Fibroblast of lung (primary cell): Measurements from ENCODE around the gene ANO10. TPM values are rescaled to one million over a fixed set of nuclear protein-coding genes. Genes with fewer than 3 reads are reported as not detected.
A peak's percentile ranks its signal among the peaks of the same experiment; 100 is the strongest.

Experiments used
- DNase-seq, 2 donors: peaks; one replicate each; pipeline versions ENCODE4 v3.0.0 to v3.0.0-alpha.2; 2010; ENCODE audit warnings: low read depth in 2 of 2
- H2AFZ ChIP-seq: 2 replicates; pipeline ENCODE4 v1.5.1; 2012; ENCODE audit warnings: low read length, control low read depth, inconsistent platforms
- H3K27ac ChIP-seq: 2 replicates; pipeline ENCODE4 v1.5.1; 2011; ENCODE audit warnings: low read length, control low read depth; ENCODE audit not compliant: insufficient read depth
- H3K27me3 ChIP-seq: 2 replicates; pipeline ENCODE4 v1.5.1; 2011; ENCODE audit warnings: mild to moderate bottlenecking, low read length; ENCODE audit not compliant: control insufficient read depth, insufficient read depth
- H3K36me3 ChIP-seq: 2 replicates; pipeline ENCODE4 v1.5.1; 2011; ENCODE audit warnings: low read length; ENCODE audit not compliant: control insufficient read depth, insufficient read depth
- H3K4me1 ChIP-seq: 2 replicates; pipeline ENCODE4 v1.5.1; 2011; ENCODE audit warnings: low read length; ENCODE audit not compliant: control insufficient read depth, insufficient read depth; ENCODE audit errors: extremely low read depth
- H3K4me2 ChIP-seq: 2 replicates; pipeline ENCODE4 v1.5.1; 2011; ENCODE audit warnings: low read length, control low read depth; ENCODE audit not compliant: insufficient read depth; ENCODE audit errors: extremely low read depth
- H3K4me3 ChIP-seq, 4 experiments: fragments of 200-600 bp in 1 of 4; sonication (generic) in 1 of 4; replicated peaks in 1 of 4; 2 replicates each; pipeline ENCODE4 v1.5.1; 2011 to 2016; ENCODE audit warnings: low read length in 4 of 4, low read depth in 3 of 4, mild to moderate bottlenecking in 3 of 4, control low read depth in 2 of 4, inconsistent platforms in 1 of 4, mixed read lengths in 1 of 4; ENCODE audit not compliant: insufficient read depth in 1 of 4; ENCODE audit errors: control extremely low read depth in 1 of 4
- H3K79me2 ChIP-seq: 2 replicates; pipeline ENCODE4 v1.5.1; 2012; ENCODE audit warnings: mild to moderate bottlenecking, low read length, inconsistent platforms; ENCODE audit not compliant: control insufficient read depth, insufficient read depth
- H3K9ac ChIP-seq: 2 replicates; pipeline ENCODE4 v1.5.1; 2011; ENCODE audit warnings: mild to moderate bottlenecking, low read length, control low read depth; ENCODE audit not compliant: insufficient read depth
- H3K9me3 ChIP-seq: 2 replicates; pipeline ENCODE4 v1.5.1; 2012; ENCODE audit warnings: low read depth, low read length; ENCODE audit not compliant: control insufficient read depth, insufficient read depth
- H4K20me1 ChIP-seq: 2 replicates; pipeline ENCODE4 v1.5.1; 2011; ENCODE audit warnings: low read length; ENCODE audit not compliant: control insufficient read depth, insufficient read depth; ENCODE audit errors: extremely low read depth
- CTCF ChIP-seq, 2 donors: IDR thresholded peaks in 1 of 2; conservative IDR thresholded peaks in 1 of 2; 1 replicate in 1 of 2; 2 replicates in 1 of 2; pipeline ENCODE4 v1.5.1; 2011 to 2012; ENCODE audit warnings: low read length in 2 of 2, control low read depth in 1 of 2, inconsistent platforms in 1 of 2, low read depth in 1 of 2, mild to moderate bottlenecking in 1 of 2
- EZH2 ChIP-seq: IDR thresholded peaks from 2 replicates; pipeline ENCODE4 v1.5.1; 2012; ENCODE audit warnings: low read length, control low read depth, mild to moderate bottlenecking; ENCODE audit errors: missing control alignments
- polyA plus RNA-seq, 2 donors: library from polyadenylated mRNA; depleted of rRNA in 1 of 2; stranded (reverse) in 1 of 2; unstranded in 1 of 2; fragments of >200 nt; gene quantifications; 2 replicates each; pipeline ENCODE4 v1.2.1, GENCODE V29; 2011 to 2012; ENCODE audit warnings: missing spikeins in 1 of 2
- total RNA-seq: library from RNA; depleted of rRNA; stranded (reverse); fragments of >200 nt; gene quantifications from 2 replicates; pipeline ENCODE4 v1.2.1, GENCODE V29; 2014

ANO10 gene
- total and polyA plus RNA-seq, 2 donors (not counting 1 experiment from before 2014, with no cell fraction given) = 103 to 138 TPM

GRCh38 chr3:43644443-43644842, 22.6 kb upstream of the ANO10 start:
- Histone ChIP-seq H3K27ac (no peak overlapping the region), H2AFZ (no peak overlapping the region), H3K27me3 (no peaks in the 10 kb centered on the region), H3K4me1 (peaks cover 8% of the 10 kb centered on the region), H3K9me3 (no peaks in the 10 kb centered on the region), H3K79me2 (no peaks in the 10 kb centered on the region), H3K4me3 (no peak overlapping the region), H3K4me2 (no peak overlapping the region), H4K20me1 (no peaks in the 10 kb centered on the region), H3K9ac (no peak overlapping the region), H3K36me3 (no peaks in the 10 kb centered on the region)
- DNase-seq = no peak
- no peak for TF ChIP-seq EZH2
- no peak for TF ChIP-seq CTCF (conservative IDR thresholded peaks at IDR 0.05 in 1 of 2, IDR thresholded peaks at IDR 0.05 in 1 of 2; ENCODE audit: low read depth in 1 of 2, low read length in 2 of 2)

- Histone ChIP-seq H4K20me1 (no peaks in the 10 kb centered on the region), H3K9ac (no peak overlapping the region), H3K4me1 (peaks cover 15% of the 10 kb centered on the region), H3K27me3 (no peaks in the 10 kb centered on the region), H3K4me3 (no peak overlapping the region), H3K9me3 (no peaks in the 10 kb centered on the region), H3K36me3 (no peaks in the 10 kb centered on the region), H2AFZ (peak overlapping the region; percentile 24), H3K27ac (peak overlapping the region; percentile 56), H3K79me2 (no peaks in the 10 kb centered on the region), H3K4me2 (no peak overlapping the region)
- peak; percentile 56 to 71 for DNase-seq
- TF ChIP-seq EZH2 = no peak
- TF ChIP-seq CTCF (conservative IDR thresholded peaks at IDR 0.05 in 1 of 2, IDR thresholded peaks at IDR 0.05 in 1 of 2; ENCODE audit: low read depth in 1 of 2, low read length in 2 of 2) = no peak
Measured at GRCh38 chr3:43641306-43642114, 19.7 kb upstream of the ANO10 start.

DNA sequence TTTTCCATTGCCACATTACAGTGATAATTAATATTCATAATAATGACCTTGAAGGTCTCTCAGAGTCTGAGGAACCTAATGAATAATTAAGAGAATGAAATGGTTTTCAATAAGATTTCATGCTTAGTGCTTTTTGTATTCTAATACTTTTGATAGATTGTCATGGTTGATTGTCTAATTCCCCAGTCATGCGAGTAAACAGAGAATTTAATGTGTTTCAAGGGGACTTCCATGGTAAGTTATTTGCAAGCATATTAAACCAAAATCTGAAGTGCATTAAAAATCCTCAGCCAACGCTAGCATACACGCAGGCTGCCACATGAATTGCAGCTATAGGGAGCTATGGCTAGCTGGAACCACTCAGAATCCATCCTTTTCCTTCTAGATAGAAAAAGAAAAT, 18.9 kb upstream of the ANO10 start:
- Histone ChIP-seq H3K9ac (no peak overlapping the region), H2AFZ (no peak overlapping the region), H3K36me3 (no peaks in the 10 kb centered on the region), H3K27ac (no peak overlapping the region), H4K20me1 (no peaks in the 10 kb centered on the region), H3K4me3 (no peak overlapping the region), H3K9me3 (no peaks in the 10 kb centered on the region), H3K27me3 (no peaks in the 10 kb centered on the region), H3K4me2 (no peak overlapping the region), H3K4me1 (peaks cover 15% of the 10 kb centered on the region), H3K79me2 (no peaks in the 10 kb centered on the region)
- TF ChIP-seq EZH2 (no peak), CTCF (conservative IDR thresholded peaks at IDR 0.05 in 1 of 2, IDR thresholded peaks at IDR 0.05 in 1 of 2; ENCODE audit: low read depth in 1 of 2, low read length in 2 of 2) (no peak)
- no peak for DNase-seq
